Measurements from ENCODE around the gene SYNDIG1.
"Not testable (repeated sequence)": the region's sequence is repeated elsewhere in the genome, so short reads cannot be mapped to it uniquely, and the experiment has no call there.

Gene SYNDIG1

DNA sequence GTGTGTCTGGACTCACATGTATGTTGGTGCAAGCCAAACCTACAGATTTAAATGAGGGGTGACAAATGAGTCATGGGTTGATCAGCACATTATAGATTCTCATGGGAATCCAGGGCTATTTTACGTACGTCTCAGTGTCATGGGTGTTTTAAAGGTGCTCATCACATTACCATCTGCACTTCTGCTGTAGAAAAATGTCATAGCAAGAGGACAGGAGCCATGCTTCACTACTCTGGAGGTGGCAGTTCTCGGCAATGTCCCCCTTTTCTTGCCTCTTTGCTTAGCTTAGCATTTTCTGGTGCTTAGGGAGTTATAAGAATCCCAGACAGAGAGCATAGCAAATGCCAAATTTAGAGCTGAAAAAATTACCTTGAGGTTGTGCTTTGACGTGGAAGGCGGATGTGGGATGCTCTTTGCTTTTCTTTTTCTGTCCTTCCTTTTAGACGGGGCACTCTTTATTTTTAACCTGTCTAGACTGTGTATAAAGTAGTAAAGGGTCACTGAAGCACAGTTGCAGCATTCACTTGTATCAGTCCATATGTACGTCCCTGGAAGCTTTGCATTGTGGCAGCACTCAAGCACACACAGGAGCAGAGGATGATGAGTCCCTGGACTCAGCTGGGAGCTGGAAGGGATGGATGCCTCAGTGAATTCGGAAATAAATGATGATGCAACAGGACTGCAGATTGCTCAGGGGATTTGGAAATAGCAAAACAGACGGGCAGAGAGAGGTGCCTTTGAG, 139.7 kb downstream of the SYNDIG1 start:
- no peak for DNase-seq (ENCODE audit: low read depth in 3 of 3)

DNA sequence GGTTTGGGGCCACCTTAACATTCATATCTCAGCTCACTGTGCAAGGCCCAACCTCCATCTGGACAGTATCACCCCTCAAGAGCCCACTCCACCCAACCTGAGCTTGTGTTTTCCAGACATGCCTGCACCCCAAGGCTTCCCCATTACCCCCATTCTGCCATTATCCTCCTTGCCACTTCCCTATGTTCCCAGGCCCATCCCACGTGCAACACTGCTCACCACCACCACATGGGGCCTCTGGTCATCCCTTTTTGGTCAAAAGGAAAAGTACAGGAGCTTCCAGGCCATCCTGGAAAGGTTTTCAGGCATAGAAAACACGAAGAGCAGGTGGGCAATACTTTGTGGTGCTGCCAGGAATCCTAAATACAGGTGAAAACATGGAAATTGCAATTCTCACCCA, 140.3 kb downstream of the SYNDIG1 start:
- no peak for DNase-seq (ENCODE audit: low read depth in 3 of 3)

DNA sequence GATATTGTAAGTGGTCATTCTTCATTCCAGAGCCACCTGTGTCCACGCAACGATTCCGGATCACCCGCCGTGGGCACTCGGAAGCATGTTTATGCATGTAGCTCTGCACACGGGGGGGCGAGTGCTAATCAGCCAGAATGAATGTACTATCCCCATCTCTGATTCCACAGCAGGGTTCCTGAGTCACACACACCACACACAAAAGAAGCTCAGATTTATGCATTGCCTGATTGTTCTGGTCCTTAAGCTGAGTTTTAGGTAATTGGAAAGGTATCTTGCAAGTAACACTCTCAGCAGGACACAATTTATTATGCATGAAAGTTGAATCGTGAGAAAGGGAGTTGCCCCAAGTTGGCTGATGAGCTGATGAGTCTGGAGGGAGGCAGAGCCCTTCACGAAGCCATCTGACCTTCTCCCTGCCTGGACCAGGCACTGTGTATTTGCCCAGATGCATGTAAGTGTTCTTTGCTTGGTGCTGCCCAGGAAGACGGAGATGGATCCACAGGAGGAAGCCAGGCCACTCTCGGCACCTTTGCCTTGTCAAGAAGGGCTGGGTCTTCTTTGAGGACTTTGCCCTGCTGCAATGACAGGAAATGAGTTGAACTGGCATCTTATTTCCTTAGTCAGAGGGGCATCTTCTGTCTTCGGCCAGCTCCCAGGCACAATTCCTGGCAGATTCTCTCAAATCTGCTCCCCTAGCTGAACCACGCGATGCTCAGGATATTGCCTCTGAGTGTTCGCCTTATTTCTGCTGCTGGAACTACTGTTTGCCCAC, 141.1 kb downstream of the SYNDIG1 start:
- DNase-seq (ENCODE audit: low read depth in 3 of 3): no peak

DNA sequence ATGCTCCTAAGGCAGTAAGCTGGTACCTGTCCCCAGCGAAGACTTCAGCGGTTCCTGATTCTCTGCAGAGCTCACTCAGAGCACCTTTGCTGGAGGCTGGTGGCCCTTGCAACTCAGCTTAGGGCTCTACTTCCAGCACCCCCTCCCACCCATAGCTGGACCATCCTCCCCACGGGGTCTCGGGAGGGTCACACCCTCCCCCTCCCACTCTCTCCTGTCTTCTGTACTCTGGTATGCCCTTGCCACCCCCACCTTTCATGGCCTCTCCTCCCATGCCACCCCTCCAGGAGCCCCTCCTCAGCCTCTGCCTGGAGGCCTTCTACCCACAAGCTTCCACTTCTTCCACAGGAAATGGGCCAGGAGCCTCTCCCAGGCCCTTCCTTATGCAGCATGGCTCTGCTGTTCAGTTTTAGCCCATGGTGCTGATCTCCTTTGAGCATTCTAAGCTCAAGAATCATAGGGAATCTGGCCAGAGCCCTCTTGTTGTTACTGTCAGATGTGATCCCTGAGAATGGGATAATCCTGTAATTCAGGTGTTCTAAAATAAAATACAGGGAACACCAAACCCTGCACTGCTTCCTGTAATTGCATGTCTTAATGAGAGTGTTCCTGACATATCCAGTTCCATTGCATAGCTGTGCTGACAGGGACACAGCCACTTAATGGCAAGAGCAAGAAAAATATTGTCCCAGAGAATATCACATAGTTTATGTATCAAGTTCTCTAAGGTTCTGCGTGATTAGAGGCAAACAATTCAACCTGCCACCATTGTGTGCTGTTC, 142.1 kb downstream of the SYNDIG1 start:
- no peak for DNase-seq (ENCODE audit: low read depth in 3 of 3)

DNA sequence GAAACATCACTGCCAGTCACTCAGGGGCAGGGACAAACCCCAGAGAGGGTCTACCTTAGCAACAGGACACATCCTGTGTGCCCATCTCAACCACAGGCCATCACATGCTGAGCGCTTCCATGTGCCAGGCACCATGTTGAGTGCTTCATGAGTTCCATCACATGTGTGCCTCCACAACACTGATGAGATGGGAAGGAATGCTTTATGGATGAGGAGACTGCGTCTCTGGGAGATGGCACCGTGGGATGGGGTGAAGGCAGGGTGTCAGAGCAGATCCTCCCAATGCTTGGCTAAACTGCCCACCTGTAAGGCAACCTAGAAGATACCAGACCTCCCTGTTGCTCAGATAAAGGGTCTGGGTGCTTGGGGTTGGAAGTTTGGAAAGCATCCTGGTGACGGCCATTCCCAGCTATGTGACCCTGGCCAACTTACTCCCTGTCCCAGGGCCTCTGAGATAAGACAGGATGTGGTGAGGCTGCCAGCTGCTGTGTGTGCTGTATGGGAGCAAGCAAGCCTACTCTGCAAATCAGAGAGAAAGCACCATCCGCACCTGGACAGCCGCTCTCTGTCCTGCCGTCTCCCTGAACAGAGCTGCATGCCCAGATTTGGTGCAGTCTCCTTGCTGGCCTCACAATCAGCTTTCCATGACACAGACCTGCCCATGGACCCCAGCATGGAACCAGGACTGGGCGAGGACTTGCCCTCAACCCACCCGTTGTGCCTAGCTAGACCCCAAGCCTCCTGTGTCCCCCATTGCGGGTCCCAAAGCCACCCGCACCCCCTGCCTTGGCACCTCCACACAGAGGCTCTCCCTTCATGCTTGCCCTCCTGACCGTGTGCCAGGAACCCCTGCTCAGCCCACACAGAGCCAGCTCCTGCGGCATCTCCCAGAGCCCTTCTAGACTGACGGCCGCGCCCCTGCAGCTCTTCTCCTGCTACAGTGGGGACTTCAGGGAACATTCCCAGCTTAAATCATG, 143.7 kb downstream of the SYNDIG1 start:
- DNase-seq (ENCODE audit: low read depth in 3 of 3): no peak

DNA sequence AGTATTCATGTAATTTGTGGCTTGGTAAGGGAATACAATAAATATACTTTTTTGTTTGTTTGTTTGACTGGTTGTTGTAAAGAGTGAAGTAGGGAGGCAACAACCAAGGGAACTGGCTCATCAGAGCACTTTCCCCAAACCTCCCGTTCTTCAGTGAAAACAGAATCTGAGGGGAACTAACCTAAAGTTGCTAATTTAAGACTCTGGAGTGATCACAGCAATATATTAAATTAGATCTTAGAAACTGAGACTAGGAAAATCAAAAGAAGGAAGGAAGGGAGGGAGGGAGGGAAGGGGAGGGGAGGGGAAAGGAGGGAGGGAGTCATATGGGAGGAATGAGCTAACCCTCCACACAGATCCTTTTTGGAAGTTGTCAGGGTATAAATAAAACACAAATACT, 144.9 kb downstream of the SYNDIG1 start:
- DNase-seq (ENCODE audit: low read depth in 3 of 3): no peak

DNA sequence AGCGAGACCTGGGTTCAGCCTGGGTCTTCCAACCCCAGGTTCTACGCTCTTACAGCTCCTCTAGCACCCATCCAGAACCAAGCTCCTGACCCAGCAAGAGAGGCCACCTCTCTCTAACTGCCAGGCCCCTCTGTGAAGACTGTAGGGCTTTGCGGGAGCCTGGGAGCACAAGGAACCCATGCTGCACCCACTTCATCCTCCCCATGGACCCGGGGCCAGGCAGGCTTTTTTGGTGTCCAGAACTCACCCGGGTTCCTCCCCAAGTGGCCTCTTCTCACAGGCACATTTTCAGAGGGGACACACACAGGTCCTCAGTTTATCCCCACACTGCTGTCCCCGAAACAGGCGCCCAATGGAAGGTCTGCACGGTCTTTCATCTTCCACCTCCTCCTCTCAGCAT, 145.9 kb downstream of the SYNDIG1 start:
- DNase-seq (ENCODE audit: low read depth in 3 of 3): no peak

DNA sequence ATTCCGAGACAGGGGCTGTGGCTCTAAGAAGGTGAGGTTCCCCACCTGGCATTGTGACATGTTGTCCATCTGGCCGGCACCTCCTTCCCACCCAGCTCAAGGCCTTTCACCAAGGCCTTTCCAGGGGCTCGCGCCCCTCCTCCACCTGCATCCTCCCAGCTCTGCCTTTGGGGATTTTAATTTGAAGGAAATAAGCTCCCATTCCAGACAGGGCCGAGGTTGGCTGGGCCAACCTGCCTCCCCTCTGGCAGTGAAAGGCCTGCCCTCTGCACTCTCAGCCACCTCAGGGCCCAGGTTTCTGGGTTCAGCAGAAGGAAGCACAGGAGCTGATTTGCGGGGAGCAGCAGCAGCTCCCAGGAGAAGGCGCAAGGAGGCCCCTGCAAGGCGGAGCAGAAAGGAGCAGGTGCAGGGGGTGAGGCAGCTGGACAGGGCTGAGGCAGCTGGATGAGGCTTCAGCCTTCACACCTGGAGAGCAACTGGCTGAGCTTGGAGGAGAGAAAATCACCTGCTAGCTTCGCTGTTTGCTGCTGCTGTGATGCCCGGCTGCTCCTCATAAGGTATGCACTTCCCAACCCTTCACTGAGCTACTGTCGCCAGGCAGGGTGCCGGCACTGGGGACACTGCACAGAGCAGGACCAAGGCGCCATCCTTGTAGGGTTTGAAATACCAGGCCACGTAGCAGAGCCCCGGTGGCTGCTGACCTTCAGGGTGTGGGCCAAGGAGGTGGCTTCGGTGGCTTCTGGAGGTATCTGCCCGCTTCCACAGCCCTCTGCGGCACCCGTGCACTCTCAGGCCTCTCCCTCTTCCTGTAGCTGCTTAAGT, 147.0 kb downstream of the SYNDIG1 start:
- DNase-seq (ENCODE audit: low read depth in 3 of 3): no peak

DNA sequence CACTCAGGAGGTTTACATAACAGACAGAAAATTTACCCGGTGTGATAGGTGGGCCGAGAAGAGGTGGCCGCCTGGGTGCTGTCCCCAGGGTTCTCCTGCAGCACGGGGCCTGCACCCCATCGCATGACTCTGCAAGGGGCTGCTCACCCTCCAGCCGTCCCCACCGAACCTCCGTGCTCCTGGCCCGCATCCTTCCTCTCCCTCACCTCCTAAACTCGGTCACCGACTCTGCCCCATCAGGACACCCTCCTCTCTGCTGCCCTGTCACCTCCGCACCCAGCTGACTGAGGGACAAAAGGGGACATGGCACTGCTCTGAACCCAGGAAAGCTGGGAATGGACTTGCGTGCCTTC, 147.6 kb downstream of the SYNDIG1 start:
- DNase-seq (ENCODE audit: low read depth in 3 of 3): no peak

DNA sequence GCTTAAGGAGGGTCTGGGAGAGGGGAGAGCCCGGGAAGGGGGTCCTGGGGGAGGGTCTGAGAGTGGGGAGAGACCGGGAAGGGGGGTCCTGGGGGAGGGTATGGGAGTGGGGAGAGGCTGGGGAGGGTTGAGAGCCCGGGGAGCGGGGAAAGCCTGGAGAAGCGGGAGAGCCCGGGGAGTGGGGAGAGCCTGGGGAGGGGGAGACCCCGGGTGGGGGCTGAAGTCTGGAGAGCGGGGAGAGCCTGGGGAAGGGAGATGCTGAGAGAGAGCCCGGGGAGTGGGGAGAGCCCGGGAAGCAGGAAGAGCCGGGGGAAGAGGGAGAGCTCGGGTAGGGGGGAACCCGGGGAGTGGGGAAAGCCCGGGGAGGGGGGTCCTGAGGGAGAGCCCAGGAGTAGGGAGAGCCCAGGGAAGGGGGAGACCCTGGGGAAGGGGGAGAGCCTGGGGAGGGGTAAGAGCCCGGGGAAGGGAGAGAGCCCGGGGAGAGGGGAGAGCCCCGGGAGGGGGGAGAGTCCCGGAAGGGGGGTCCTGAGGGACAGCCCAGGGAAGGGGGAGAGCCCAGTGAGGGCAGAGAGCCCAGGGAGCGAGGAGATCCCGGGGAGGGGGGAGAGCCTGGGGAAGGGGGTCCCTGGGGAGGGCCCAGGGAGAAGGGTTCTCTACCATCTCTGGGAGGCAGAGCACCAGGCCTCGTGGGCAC, 148.5 kb downstream of the SYNDIG1 start:
- DNase-seq (ENCODE audit: low read depth in 3 of 3): no peak

DNA sequence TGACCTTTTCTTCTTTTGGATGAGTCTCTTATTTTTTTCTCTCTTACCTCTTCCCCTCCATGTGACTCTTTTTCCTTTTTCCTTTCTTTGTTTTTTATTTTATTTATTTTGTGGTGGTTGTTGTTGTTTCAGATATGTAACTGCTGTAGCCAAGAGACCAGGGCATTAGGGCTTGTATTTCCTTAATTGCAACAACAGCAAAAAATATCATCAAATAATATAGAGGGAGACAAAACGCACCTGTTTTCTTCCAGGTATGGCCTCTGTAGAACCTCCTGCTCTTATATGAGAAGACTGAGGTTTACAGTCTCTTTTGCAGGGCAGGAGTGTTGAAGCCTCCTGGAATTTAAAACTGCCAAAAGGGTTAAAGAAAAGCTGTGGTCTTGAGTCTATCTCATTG, 149.3 kb downstream of the SYNDIG1 start:
- DNase-seq (ENCODE audit: low read depth in 3 of 3): no peak

DNA sequence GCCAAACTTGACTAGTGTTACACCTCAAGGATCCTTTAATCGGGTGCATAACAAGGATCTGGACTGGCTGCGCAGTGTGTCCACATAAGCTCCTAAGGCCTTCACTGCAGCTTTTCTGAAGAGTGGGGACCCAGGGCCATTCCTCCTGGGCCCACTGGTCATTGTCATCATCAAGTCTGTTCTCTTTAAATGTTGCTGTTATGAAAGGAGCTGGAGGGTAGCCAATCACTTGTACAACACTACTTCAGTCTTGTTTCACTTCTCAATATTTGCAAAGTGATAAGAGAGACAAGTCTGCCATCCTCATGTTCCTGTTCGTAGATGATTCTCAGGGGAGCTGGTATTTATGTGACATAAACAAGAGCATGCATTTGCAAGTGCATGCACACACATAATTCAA, 149.8 kb downstream of the SYNDIG1 start:
- DNase-seq (ENCODE audit: low read depth in 3 of 3): no peak

DNA sequence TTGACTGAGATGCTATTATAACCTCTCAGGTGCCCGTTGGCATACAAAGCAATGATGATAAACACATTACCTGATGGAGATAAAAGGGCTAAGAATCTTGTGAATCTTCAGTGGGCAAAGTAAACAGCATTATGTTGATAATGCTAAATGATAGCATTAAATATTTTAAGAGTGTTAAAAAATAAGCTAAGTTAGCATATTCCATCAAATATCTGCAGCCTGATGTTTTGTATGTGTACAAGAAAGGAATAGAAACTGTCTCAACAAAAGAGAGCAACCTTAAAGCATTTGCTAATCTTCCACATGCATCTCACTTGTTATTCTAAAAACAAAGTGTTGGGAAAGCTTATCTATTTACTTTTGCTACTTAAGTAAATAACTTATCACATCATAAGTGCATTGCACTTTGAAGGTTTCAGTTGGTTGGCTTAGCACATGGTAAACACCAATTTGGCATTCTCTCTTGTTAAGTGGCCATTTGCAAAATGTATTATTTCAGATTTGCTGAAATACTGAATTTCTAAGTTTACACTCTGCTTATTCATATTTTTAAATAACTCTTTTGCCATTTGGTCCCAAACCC, 151.6 kb downstream of the SYNDIG1 start:
- DNase-seq (ENCODE audit: low read depth in 3 of 3): no peak

DNA sequence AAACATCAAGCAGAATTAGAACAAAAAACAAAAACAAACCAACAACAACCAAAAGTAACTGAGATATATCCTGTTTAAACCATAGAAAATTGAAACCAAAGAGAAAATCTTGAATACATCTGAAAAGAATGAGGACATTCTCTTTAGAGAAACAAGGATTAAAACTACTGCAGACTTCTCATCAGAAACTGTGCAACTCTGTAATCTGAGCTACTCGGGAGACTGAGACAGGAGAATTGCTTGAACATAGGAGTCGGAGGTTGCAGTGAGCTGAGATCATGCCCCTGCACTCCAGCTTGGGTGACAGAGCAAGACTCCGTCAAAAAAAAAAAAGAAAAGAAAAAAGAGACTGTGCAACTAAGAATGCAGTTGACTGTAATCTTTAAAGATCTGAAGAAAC, 153.4 kb downstream of the SYNDIG1 start:
- DNase-seq (ENCODE audit: low read depth in 3 of 3): no peak

DNA sequence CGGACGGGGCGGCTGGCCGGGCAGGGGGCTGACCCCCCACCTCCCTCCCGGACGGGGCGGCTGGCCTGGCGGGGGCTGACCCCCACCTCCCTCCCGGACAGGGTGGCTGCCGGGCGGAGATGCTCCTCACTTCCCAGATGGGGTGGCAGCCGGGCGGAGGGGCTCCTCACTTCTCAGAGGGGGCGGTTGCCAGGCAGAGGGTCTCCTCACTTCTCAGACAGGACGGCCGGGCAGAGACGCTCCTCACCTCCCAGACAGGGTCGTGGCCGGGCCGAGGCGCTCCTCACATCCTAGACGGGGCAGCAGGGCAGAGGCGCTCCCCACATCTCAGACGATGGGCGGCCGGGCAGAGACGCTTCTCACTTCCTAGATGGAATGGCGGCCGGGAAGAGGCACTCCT, 156.7 kb downstream of the SYNDIG1 start:
- DNase-seq (ENCODE audit: low read depth in 3 of 3): not testable (repeated sequence)

DNA sequence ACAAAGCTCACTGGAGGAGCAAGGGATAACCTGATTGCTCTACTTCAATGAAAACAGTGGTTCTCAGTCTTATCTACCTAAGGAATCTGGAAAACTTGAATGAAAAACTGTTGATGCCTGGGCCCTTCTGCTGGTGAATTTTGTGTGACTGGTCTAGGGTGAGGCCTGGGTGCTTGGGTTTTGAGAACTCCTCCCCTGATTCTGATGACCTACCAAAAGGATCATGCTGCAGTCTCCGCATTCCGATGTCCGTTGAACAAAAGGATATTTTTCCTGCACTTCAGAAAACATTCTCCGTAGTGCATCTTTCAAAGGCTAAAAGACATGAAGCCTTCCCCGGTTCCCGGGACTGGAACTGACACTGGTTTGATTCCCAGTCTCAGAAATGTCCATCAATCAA, 157.9 kb downstream of the SYNDIG1 start:
- no peak for DNase-seq (ENCODE audit: low read depth in 3 of 3)

DNA sequence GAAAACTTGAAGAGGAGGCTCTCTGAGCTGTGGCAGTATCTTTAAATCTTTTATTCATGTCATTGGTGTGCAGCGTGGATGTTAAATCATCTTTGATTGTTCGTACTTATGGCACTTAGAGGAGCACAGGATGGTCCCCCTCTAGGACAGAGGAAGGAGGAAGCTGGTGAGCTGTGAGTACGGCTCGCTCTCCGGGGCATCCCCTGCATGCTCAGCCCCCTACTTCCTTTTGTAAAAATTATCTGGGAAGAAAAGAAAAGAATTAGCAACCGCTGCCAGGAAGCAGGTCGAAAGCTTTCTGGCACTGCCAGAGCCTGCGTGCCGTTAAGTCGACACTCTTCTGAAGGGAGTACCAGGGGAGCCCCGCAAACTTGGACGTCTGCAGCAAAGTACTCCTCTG, 158.5 kb downstream of the SYNDIG1 start:
- DNase-seq (ENCODE audit: low read depth in 3 of 3): no peak

DNA sequence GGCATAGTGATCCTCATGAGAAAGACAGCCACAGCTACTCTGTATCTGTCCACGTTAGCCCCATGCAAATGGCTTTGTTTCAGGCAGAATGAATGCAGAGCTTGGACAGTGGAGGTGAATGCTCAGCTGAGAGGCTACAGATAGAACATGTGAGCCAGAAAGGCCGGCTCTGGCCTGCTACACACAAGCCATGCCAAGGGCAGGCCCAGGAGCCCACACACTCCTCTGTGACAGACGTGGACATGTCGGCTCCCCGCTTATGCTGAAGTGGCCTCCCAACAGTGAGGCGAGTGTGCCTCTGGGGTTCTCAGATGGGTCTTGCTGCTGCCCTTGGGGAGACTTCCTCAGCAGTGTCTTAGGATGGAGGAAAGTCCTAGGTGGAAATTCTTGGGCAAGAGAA, 159.6 kb downstream of the SYNDIG1 start:
- DNase-seq (ENCODE audit: low read depth in 3 of 3): no peak

DNA sequence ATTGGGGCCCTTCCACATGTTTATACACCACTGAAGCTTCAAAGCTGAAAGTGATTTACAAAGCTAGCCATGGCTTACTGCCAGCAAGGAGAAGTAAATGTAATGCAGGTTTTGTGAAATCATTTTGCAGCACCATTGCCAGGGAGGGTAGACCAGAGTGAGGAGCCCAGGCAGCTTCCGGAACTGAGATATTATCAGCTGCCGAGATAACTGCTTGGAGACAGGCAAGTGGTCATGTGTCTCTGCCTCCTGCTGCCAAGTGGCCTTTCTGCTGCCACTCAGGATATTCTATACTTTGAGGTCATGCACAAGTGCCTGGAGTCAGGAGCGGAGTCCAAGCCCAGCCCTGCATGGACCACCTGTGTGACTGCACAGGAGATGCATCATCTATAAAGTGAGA, 160.2 kb downstream of the SYNDIG1 start:
- DNase-seq (ENCODE audit: low read depth in 3 of 3): no peak

All from stimulated activated CD4-positive, alpha-beta T cell treated with anti-CD3 and anti-CD28 coated beads, TNF-alpha, amount 100 ng/mL, for 24 hours (primary cell).